Endometrial microvascular endothelial cells (primary cell): ENCODE results near the gene MRPL14. TPM values are rescaled to one million over a fixed set of nuclear protein-coding genes. Genes with fewer than 3 reads are reported as not detected.

ENCODE experiments used
- in situ Hi-C: cut with HindIII; loops from 2 replicates; pipeline ENCODE4 v1.10.0; 2017; ENCODE audit warnings: low sequenced_read_pairs, low pct_unique_long_range_greater_than_20kb; ENCODE audit errors: inconsistent ontology term
- total RNA-seq: library from RNA; depleted of rRNA; stranded (reverse); fragments of >200 nt; gene quantifications from one replicate; pipeline ENCODE4 v1.2.3, GENCODE V29; 2015; ENCODE audit errors: inconsistent ontology term

MRPL14 gene
- total RNA-seq, 1 donor from 2014 or later: 50.4 TPM

DNA sequence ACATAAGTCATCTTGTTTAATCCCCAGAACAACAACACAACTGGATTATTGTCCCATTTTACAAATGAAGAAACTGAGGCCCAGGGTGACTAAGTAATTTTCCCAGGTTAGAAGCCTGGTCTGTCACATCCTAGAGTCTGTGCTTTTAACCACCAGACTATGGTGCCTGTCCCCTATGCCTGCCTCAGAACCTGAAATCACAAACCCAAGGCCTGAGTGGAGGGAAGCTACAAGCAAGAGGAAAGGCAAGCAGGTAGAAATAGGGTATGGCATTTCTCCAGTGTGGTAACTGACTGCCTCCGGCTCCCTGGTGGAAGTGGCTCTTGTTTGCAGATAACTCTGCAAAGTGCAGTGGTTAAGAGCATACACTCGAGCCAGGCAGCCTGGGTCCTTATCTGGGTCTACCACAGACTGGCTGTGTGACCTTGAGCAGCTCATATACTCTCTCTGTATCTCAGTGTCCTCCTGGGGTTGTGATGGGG, 2.6 kb upstream of the MRPL14 start:
- in situ Hi-C loops: no loop called here

DNA sequence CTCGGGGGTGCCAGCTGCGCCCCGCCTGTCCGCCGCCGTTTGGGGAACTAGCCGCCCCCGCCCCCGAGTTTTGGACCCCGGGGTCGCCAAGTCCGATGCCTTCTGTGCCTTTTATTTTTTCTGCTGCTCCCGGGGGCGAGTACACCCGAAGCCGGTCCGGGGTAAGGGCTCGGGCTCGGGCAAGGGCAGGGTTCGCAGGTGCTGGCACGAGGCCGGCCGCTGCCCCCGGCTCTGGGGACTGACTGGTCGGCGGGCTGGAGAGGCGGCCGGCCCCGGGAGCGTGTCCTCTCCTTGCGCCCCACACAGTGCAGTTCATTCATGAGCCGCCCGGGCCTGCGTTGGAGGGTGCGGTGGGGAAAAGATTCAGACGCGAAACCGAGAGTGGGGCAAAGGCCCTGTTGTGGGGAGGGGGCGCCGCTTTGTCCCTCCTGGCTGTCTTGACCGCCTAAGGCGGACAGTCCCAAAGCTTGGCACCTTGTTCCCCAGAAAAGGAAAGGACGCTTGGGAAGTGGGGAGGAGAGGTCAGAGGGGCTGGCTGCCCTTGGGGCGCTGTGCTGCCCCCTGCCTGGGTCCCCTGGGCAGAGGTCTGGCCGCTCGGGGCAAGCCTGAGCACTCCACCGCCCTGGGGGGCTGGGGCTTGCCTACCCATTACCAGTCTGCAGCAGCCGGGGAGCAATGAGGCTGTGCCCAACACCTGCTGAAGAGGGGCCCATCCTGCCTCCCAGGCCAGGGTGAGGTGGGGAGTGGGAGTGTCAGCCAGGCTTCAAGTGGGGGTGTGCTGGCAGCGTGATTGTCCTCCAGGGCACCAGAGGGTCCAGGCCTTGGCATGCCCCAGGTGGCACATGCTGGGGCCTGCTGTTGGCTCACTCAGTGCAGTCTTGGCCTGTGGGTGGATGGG, 1.0 kb upstream of the MRPL14 start:
- in situ Hi-C loops: no loop called here

DNA sequence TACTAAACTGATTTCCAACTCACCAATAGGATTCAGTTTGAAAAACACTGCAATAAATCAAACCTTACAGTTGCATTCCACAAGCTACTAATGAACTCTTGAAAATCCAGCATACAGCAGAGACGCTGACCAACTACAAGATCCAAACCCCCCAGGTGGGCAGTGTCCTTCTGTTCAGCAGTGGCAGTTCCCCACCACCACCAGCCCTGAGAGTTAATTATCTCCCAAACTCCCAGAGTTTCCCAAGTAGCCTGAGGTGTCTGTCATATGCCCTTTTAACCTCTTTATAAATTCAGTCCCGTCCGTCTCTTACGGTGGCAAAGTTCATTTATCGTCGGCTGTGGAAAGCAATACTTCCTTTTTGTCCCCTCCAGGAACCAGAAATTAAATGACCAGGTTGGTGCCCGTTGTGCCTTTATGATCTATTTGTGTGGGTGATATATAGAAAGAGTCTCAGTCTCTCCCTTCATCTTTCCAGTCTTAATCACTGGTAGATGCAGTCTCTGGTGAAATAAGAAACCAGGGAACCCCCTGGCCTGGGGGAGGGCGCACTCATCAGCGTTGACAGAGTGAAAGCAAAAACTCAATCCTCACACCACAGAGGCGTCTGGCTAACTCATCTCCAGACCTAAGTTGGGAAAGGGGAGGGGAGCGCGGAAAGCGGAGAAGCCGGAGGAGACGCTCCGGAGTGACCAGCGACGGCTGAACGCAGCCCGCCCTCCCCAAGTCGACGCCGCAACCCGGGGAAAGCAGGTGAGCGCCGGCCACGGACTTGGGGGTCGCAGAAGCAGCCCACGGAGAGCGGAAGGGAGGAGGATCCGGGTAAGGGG, 717 bp downstream of the MRPL14 start:
- in situ Hi-C loops: no loop called here

DNA sequence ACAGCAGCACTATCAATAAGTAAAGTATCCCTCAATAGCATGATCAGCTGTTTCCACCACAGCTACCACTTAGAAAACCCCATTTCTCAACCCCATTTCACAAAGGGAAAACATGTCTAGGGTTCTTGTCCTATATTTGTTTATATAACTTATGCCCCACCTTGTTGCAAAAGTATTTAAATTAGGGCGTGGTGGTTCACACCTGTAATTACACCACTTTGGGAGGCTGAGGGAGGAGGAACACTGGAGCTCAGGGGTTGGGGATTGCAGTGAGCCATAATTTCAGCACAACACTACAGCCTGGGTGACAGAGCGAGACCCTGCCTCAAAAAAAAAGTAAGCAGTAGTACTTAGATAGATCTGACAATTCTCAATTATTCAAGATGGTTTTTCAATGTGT, 3.7 kb downstream of the MRPL14 start:
- in situ Hi-C loops: no loop called here

DNA sequence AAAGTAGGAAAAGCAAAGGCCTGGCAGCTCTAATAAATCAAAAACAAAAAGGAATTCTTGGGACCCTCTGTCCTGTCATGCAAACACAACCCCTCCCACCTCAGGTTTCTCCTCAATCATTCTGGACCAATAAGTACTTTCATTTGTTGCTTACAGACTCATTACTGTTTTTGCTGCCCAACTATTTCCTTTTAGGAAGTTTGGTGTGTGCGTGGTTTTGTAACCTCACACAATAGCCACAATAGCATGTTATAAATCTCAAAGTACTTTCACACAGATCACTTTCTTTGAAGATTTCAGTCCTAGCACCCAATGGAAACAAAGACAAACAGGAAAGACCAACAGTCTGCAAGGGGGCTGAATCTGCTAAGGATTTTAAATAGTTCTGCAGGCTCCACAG, 4.5 kb downstream of the MRPL14 start:
- in situ Hi-C loops: no loop called here

DNA sequence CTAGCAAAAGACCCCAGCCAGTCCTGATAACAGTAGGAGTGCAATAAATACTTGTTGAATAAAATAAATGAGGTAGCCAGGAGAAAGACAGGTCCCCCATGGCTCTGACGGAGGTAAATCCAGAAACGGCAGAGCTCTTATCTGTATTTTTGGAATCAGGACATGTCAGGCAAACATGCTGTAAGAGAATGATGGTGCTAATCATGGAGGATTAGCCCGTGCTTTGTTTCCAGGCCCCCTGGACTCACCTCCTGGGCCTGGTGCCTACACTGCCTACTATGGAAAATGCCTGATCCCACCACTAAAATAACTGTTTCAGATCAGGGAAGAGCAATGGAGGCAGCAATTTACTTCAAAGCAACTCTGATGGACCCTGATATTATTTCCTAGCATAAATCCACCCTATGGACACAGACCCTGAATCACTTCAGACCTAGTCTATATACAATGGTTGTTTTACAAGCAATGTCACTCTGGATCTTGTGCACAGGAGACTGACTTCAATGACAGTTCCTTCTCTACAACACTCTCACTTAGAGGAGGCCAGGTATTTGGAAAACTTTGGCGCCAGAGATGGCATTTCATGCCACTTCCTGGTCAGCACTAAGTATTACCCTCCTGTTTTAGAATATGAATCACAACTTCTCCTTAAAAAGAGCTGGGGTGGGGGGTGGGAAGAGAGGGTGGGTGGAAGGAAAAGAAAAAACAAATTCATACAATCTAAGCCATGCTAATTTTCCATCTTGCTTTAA, 6.4 kb downstream of the MRPL14 start:
- in situ Hi-C loops: no loop called here

DNA sequence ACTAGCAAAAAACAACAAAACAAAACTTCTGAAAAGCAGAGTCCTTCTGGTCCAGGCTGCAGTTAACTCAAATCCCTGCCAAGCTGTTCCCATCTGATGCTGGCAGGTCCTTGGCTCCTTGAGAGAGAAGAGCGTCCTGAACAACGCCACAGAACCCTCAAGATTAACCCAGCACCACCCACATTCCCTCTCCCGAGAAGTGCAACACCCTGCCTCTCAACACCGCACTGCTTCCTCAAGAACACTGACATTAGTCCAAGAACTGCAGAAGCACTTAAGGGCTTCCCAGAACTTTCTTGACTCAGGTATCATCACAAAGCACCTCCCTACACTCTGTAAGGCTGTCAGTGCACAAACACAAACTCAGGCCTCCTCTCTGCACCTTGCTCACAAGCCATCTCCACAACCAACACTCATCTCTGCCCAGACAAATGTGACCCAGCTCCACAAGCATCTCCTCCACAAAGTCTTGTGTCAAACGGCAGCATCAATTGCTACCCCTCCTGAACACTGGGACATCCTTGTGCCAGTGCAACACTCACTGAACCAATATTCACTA, 7.5 kb downstream of the MRPL14 start:
- in situ Hi-C loops: no loop called here

DNA sequence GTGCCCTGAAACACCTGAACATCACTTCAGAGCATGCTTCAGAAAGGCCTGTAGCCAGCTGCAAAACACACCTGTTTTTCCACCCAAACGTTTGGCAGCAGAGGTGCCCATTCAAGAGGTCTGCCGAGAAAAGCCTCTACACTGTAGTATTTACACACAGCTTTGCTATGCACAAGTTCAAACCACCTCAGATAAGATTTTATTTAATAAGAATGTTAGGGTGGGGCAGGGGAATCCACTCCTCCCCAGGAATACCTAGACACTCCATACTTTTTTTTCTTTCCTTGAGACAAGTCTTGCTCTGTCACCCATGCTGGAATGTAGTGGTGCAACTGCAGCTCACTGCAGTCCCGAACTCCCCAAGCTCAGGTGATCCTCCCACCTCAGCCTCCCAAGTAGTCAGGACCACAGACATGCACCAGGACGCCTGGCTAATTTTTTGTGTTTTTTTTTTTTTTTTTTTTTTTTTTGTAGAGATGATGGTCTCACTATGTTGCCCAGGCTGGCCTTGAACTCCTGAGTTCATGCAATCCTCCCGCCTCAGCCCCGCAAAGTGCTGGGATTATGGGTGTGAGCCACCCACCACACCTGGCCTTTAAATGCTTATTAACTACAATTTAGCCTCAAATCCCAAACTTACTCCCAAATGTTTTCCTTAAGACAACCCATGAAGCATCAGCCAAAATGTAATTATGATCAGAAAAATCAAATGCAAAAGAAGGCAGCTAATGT, 9.7 kb downstream of the MRPL14 start:
- in situ Hi-C loops: no loop called here

DNA sequence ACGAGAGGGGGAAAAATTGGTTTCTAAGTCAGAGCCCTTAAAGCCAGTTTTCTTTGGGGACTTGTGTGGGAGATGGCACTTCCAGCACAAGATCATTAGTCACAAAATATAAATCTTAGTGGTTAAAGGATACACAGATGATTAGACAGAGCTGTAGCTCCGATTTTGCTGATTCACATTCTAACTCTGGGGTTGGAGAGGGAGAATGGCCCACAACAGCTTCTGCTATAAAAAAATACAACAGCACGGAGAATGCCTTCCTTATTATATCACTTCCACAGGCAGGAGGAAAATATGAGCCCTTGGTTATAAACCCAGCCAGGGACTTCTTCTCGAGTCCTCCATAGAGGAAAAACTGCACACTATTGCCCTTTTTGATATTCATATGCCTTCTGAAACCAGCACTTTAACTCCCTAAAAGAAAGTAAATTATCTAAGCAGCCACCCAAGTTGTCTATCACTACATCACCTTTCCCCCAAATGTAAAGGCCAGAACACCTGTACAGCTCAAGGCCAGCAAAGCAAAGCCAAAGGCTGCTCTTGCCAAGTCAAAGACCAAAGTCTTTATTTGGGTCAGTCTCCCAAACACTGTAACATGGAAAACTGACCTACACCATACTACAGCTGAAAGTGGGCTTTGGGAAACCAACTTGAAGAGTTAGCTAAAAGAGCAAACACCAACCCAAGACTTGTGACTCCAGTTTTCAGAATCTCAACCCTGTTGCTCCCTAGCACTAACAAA, 10.4 kb downstream of the MRPL14 start:
- in situ Hi-C loops: no loop called here

DNA sequence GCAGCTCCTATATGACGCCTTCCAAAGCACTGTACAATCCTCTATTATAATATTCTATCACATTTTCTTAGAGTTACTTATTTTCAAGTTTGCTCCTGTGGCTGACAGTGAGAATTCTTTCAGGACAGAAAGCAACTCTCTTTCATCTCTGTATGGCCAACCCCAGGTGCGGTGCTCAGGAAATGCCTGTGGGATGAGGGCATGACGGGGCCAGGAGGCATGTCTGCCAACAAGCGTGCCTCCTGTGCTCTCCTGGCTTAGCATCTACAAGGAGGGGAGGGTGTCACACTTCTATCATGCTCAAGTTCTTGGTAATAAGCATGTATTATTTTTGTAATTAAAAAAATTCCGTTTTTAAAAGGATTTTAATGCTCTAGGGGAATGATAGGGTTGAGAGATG, 11.4 kb downstream of the MRPL14 start:
- in situ Hi-C loops: no loop called here

DNA sequence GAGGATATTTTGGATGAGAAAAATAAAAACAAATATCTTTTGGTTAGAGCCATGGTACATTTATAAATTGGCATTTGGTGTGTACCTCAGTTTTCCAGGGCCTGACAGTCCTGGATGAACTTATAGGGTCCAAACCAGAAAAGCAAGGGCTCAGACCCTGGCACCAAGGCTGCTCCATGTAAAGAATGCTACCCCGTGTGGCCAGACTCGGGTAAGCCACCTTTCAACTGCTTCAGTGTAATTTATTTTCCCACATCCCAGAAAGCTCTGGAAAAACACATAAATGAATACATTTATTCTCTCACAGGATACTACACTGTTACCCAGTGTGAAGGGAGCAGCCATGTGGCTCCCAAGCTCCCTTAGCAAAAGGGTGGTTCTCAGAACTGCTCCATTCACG, 13.8 kb downstream of the MRPL14 start:
- in situ Hi-C loops: no loop called here

DNA sequence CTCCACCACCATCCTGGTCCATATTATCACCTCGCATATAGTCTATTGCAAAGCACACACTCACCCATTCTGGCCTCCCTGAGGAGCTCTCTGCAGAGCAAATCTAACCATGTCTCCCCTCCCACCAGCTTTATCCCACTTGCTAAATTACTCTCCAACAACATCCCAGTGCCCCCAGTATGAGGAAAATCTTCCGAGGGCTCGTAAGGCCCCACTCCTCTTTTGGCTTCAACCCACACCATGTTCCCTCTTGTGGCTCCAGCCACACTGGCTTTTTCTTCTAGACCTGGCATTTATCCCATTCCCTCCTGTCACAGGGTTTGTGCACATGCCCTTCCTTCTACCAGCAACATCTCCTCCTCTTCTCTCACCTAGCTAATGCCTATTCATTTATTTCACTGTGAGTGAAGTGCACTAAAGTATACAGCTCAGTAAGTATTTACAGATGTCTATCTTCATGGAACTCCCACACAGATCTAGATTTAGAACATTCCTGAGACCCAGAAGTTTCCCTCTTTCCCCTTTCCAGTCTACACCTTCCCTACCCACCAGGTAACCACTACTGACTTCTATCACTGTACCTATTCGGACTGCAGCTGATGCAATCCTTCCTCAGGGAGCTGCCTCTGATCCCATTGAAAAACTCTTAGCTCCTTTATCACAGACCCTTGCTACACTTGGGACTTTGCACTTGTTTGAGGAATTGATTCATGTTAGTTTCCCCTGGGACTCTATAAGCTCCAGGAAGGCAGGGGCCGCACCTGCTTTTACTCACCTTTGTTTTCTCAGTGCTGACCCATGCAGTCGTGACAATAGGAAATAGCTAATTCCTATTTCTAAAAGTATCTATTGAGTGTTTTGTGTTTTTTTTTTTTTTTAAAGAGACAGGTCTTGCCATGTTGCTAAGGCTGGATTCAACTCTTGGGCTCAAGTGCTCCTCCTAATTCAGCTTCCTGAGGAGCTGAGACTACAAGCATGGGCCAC, 15.5 kb downstream of the MRPL14 start:
- in situ Hi-C loops: no loop called here

DNA sequence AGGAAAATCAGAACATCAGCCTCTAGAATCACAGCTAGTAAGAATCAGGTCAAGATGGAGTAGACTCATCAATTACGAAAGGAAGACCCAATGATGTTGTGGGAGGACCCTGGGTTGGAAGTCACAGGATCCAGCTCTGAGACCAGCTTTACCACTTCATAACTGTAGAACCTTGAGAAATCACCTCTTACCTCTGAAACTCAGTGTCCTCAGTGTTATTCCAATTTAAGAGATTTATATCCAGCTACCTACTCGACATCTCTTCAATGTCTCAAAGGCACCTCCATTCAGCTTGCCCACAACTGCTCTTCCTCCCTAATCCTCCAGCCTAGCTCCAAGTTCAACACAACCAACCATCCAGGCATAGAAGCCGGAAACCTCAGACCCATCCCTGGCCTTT, 16.3 kb downstream of the MRPL14 start:
- in situ Hi-C loops: no loop called here

DNA sequence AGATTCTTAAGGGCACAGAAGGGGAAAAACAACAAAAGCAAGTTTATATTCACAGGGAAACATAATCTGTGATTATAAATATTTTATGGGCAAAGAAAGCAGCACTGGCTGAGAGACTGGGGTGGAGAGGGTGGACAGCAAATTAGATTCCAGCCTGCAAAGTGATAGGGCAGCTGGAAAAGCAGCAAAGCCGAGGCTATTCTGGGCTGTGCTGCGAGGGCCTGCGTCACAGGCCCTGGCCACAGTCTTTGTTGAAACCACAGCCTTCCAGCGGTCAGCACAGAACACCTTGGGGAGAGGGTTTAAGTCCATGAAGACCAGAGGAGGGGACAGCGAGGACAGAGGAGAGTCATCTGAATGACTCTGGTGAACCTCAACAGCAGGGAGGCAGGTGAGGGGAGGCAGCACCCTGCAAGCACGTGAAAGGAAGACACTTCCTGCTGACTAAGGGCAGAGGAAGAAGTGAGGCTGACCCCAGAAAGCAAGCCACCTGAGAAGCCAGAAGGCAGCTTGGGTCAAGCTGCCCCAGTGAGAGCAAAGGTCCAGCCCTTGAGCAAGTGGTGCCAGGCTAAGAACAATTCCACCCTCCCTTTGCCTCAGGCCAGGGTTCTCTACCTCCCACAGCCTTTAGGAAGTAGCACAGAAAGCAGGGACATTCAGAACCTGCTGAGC, 17.1 kb downstream of the MRPL14 start:
- in situ Hi-C loops: no loop called here

DNA sequence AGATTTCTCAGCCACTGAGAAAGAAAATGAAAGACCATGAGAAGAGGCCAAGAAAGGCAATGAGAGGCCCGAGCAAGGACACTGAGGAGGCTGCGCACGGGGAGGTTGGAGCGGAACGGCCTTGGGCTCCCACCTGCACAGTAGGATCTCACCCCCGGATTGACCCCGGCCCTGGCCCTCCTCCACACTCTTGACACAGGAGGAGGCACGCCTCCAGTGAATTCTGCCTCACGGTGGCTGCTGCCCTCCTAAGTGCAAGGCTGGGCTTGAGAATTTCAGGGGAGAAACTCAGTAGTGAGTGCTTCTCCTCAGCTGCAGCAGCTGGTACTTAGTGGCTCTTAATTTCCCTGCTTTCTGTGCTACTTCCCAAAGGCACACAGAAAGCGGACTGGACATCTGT, 18.0 kb downstream of the MRPL14 start:
- in situ Hi-C loops: loop anchor here (10.0 kb wide), 1 partner anchor 126 kb away; no protein-coding TSS in a partner anchor

DNA sequence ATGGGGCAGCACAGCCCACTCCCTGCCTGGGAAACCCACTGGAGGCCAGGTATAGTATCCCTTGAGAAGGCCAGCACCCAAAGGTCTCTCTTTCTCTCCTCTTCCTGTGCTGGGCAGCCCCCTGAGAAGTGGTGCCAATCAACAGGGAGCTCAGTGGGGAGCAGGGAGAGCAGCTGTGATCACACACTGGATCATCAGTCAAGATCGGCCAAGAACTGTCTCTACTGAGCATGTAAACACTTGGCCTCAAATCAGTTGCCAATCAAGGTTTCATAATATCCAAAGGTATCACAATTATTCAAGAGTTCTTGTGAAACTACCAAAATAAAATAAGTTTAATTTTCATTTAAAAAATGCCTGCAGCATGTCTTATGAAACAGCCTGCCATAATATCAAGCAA, 18.8 kb downstream of the MRPL14 start:
- in situ Hi-C loops: loop anchor here (10.0 kb wide), 1 partner anchor 126 kb away; no protein-coding TSS in a partner anchor
